ENCODE data around the gene HAUS8. TPM values are rescaled to one million over a fixed set of nuclear protein-coding genes. Genes with fewer than 3 reads are reported as not detected.

Gene HAUS8
- total and polyA plus RNA-seq, 2 of the 8 experiments (the other 6 are each of a cell fraction or from before 2014, with no cell fraction given), result 18.4 to 23.2 TPM

DNA sequence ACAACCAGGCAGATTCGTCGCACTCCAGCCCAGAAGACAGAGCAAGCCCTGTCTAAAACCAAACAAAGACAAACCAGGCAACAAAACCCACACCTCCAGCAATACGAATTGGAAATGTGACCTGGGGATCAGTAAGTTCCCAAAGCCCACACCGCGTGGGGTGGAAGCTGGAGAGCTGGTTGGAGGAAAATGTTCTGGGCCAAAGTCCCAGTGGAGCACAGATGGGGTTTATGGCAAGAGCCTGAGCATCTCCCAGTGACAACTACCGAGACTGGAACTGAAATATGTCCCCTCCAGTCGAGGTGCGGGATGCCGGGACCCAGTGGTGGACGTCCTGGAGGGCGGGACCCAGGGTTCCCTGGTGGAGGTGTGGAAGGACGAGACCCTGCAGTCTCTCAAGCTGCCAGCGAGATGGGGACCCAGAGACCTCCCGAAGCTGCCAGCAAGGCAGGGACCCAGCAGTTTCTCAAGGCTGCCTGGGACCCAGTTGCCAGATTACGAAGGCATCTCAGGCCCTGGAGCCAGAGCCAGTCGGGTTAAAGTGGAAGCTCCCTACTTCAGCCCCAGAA lies 26.3 kb downstream of the HAUS8 start (continued):
- TF ChIP-seq POLR2AphosphoS5 (IDR thresholded peaks at IDR 0.05; ENCODE audit: low read depth, low read length) (no peak), TCF12 (IDR thresholded peaks at IDR 0.05; ENCODE audit: low read depth, low read length) (no peak), RBBP5 (IDR thresholded peaks at IDR 0.05; ENCODE audit: borderline replicate concordance, low read depth, low read length) (no peak), RAD21 (IDR thresholded peaks at IDR 0.05 in 1 of 2, conservative IDR thresholded peaks at IDR 0.05 in 1 of 2; ENCODE audit: low read depth in 2 of 2, low read length in 2 of 2) (no peak)

Measured in H1 (cell line).